Astrocyte of the spinal cord (primary cell): ENCODE data around the gene MSLN.

Experiments used
- DNase-seq: peaks from one replicate; pipeline ENCODE4 v3.0.0; 2011; ENCODE audit warnings: low read depth, low spot score
- H3K4me3 ChIP-seq: 2 replicates; pipeline ENCODE4 v1.5.1; 2011; ENCODE audit warnings: low read depth, mild to moderate bottlenecking, low read length, moderate library complexity
- in situ Hi-C: cut with HindIII; loops from 2 replicates; pipeline ENCODE4 v1.10.0; 2017; ENCODE audit warnings: low sequenced_read_pairs
- TF ChIP-seq, protein P1 (sequence below): IDR thresholded peaks from 2 replicates; pipeline ENCODE4 v1.5.1; 2012; ENCODE audit warnings: low read depth, mild to moderate bottlenecking, low read length, inconsistent platforms

Gene MSLN

DNA sequence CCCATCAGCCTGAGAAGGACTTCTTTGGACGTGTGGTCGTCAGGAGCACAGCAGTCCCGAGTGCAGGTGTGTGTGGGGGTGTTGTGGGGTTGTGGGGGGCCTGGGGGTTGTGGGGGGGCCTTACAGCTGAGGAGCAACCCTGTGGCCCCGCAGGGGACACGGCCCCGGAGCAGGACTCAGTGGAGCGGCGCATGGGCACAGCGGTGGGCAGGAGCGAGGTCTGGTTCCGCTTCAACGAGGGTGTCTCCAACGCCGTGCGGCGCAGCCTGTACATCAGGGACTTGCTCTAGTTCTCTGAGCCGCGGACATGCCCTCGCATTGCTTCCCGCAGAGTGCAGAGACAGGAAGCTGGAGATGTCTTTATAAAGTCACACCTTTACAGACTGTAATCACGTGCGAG, 37.2 kb downstream of the MSLN start:
- no peak for DNase-seq
- H3K4me3 ChIP-seq = no peak overlapping the region
- in situ Hi-C loops = no loop called here
- TF ChIP-seq, protein P1, sequence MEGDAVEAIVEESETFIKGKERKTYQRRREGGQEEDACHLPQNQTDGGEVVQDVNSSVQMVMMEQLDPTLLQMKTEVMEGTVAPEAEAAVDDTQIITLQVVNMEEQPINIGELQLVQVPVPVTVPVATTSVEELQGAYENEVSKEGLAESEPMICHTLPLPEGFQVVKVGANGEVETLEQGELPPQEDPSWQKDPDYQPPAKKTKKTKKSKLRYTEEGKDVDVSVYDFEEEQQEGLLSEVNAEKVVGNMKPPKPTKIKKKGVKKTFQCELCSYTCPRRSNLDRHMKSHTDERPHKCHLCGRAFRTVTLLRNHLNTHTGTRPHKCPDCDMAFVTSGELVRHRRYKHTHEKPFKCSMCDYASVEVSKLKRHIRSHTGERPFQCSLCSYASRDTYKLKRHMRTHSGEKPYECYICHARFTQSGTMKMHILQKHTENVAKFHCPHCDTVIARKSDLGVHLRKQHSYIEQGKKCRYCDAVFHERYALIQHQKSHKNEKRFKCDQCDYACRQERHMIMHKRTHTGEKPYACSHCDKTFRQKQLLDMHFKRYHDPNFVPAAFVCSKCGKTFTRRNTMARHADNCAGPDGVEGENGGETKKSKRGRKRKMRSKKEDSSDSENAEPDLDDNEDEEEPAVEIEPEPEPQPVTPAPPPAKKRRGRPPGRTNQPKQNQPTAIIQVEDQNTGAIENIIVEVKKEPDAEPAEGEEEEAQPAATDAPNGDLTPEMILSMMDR = no peak

DNA sequence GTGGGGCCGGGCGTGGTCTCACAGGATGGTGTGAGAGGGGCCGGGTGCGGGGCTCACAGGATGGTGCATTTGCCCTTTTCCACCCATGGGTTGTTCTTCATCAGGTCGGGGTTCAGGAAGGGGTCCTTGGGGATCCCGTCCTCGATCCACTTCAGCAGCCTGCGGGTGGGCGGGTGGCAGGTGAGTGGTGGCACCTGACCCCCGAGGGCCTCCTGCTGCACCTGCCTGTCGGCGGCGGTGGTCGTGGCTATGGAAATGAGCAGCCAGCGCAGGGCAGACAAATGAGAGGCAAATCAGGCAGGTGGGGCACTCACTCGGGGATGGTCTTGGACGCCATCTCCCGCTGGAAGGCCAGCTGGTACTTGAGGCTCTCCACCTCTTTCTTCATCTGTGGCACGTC, 38.1 kb downstream of the MSLN start:
- no peak overlapping the region for H3K4me3 ChIP-seq
- TF ChIP-seq, protein P1 = no peak
- in situ Hi-C loops = no loop called here

DNA sequence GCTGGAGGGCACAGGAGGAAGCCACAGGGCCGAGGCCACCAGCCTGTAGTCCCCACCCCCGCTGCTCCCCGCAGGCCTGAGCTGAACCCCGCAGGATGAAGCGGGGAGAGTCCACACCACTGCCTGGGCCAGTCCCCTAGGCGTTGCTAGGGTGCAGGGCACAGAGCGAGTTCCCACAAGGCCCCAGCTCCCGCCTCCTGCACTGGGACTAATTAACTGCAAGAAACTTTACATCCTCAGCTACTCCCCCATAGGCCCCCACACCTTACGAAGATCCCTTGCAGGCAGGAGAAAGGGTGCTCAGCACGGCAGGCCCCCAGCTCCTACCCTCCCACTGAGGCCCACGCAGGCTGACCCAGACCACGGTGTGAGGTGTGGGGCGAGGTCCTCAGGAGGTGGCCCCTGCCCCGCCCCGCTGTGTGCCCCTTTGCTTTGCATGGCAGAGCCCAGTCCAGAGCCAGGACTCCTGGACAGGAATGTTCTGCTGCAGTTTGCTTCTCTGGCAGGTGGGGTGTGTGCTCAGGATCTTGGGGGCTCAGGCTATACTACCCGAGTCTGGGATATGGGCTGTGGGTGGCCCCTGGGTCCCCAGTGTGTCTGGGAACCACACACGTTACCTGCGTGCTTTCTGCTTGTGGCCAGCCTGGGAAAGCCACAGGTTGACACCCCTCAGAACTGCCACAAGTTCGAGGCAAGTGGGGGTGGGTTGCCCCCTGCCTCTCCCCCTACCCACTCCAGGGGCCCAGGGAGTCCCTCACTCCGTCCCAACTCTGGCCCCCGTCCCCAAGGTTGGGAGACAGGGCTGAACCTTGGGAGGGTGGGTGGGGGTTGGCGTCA, 38.8 kb downstream of the MSLN start:
- DNase-seq = no peak
- TF ChIP-seq, protein P1 = no peak
- H3K4me3 ChIP-seq = no peak overlapping the region
- in situ Hi-C loops = no loop called here

More for the DNA sequence above, 38.1 kb downstream of the MSLN start:
- no peak for DNase-seq

DNA sequence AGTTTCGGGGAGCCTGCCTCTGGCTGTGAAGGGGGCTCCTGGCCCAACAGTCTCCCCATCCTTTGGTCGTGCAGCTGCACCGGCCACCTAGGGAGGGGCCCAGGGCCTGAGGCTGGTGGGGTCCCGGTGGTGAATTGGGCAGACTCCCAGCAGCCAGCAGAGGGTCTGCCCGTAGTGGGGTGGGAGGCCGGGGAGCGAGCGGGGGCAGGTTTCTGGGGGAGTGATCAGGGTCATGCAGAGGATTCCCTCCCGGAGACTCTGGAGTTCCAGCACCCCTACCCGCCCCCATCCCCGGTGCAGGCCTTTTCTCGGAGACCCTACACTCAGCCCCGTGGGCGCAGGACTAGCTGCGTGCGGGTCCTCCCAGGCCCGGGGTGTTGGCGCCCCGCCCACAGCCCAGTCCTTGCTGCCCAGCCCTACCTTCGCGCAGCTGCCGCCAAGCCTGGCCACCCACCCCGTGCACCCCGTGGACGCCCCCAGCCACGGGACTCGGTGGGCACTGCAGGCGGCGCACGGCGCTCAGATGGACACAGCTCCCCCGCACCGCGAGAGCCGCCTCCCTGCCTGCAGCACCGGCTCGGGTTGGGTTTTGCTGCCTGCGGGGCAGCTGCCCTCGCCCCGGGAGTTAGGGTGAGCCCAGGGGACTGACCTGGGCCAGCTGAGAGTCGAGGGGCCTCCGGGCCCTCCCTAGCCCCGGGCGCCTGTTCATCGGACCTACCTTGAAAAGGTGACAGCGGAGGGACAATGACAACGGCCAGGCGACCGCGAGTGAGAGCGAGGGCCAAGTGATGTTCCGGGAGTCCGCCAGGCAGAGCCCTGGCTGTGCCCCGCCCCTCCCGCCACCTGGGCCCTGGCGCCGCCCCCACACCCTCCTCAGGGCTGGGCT, 39.7 kb downstream of the MSLN start, which contains the start of gene GNG13:
Gene GNG13 (minus strand): TSS at position 787 of the 886 bp plus-strand sequence. CDS start 1,657 bp downstream, outside the sequence.
- TF ChIP-seq, protein P1 = no peak
- H3K4me3 ChIP-seq = no peak within 1 kb of the TSS
- in situ Hi-C loops = no loop called here
- no peak for DNase-seq

DNA sequence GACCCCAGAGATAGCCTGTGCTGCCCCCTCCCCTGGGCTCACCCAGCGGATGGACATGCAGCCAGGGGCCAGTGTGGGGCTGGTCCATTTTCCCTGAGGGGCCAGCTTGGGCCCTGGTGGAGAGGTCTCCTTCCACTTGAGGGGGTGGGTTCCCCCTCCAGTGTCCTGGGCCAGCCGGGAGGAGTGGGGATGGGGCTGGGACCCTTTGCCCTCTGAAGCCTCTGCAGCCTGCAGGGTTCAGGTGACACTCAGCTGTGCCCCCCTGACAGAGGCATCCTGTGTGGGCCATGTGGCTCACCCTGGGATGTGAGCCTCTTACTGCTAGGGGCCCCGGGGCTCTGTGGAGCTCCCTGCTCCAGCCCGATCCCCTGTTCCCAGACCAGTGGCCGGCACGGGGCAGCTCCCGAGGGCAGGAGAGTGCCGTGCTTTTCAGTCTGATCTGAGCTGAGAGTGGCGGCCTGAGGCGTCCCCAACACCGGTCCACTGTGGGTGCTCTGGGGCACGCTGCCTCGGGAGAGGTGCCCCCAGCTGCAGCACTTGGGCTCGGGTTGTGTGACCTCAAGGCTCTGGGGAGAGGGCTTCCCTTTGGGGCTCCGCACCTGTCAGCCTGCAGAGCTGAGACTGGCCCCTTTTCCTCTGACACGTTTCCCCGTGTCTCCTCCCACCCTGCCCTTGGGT, 40.4 kb downstream of the MSLN start:
- no peak for DNase-seq
- no peak overlapping the region for H3K4me3 ChIP-seq
- in situ Hi-C loops = no loop called here
- TF ChIP-seq, protein P1 = no peak
